Stimulated activated CD8-positive, alpha-beta memory T cell treated with anti-CD3 and anti-CD28 coated beads, Interleukin-15, amount 100 ng/mL, for 4 hours (primary cell): ENCODE results near the gene SIRPB1.
"Not testable (repeated sequence)": the region's sequence is repeated elsewhere in the genome, so short reads cannot be mapped to it uniquely, and the experiment has no call there.

ENCODE experiments used
- DNase-seq, 2 donors: peaks; one replicate each; pipeline ENCODE4 v3.0.0-alpha.2; 2020; ENCODE audit warnings: low read depth in 2 of 2

SIRPB1 gene

DNA sequence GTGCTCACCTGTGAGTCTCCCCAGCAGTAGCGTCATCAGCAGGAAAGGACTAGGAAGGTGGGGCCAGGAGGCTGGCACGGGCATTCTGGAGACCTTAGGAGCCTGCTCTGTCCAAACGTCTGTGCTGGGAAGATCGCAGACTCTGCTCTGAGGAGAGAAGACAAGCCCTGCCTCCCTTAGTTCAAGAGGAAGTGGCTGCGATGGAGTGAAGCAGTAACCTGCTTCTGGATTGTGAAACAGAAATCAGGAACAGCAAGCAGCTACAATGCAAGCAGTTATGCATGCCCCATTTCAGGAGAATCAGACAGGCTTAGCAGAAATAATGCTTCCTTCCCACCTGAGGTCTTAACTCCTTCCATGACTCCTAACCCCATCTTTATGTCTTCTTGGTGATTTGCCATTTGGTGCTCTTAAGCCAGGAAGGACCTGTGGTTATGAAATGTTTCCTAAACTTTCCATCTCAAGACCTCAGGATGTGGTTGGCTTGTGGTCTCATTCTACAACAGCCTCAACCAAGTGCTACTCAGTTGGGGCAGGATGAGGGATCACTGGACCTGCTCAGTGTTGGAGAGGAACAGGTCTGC lies at the start of gene SIRPB1:
Gene SIRPB1 (minus strand): TSS at position 149 of the 584 bp plus-strand sequence. CDS start 65 bp downstream, at position 84.
- DNase-seq = no peak

DNA sequence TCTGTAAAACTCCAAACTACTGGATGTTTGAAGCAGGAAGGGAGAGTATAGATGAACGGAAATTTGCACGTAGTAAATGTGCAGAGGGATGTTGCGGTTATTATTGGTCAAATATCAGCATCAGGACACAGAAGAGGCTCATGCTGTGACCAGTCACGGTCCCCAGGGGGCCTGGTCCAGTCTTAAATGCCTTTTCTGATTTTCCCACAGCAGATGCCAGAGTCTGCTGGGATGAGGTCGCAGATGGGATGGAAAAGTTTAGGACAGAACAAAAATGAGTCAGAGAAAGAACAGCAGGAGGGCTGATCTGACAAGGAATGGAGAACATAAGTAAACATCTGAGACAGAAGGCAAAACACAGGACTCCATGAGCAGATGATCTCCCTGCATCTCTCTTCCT lies 49.5 kb upstream of the SIRPB1 start:
- no peak for DNase-seq

DNA sequence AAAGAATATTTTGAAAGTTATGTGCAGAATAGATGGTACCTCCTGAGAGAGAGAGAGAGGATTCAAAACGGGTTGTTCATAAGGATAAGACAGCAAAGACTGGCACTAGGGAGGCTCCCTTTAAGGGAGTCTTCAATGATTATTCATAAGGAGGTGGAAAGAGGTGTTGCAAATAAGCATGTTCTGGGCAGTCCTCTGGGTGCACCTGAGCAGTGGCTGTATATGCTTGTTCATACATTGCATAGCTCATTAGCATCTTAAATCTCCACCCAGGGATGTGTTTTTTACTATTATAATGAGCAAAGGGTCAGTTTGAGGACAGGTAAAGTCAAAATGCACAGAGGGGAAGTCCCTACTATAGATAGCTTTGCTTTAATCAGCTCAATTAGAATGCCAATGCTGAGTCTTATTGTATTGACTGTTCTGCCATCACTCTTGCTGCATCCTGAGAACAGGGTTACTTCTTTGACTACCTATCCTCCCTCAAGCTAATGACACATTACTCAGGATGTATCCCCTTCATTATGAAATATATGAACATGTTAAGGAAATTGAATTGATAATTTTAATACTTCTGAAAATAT lies 47.8 kb upstream of the SIRPB1 start:
- DNase-seq = no peak

DNA sequence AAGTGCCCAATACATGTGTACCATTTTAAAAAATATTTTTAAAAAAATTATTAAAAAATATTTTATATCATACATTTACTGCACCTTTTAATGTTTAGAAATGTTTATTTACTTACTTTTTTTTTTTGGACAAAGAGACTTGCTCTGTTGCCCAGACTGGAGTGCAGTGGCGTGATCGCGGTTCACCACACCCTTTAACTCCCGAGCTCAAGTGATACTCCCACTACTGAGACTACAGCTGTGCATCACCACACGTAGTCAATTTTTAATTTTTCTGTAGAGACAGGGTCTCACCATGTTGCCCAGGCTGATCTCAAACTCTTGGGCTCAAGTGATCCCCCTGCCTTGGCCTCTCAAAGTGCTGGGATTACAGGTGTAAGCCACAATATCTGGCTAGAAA lies 47.0 kb upstream of the SIRPB1 start:
- DNase-seq = no peak

DNA sequence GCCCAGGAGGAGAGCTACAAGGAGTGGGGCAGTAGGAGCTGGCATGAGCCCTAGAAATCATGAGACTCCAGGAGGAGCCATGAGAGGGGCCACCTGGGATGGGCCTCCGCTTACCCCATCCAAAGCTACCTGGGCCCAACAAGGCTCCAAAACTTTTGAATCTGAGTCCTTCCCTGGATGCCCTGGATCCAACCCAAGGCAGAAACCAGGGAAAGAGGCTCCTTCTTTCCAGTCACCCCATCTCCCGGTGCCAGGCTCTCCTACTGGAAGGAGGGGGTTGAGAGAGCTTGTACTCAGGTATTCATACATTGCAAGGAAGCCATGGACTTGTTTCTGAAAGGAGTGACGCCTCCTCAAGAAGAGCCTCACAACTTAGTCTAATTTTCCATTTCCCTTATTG lies 45.5 kb upstream of the SIRPB1 start:
- DNase-seq = no peak

DNA sequence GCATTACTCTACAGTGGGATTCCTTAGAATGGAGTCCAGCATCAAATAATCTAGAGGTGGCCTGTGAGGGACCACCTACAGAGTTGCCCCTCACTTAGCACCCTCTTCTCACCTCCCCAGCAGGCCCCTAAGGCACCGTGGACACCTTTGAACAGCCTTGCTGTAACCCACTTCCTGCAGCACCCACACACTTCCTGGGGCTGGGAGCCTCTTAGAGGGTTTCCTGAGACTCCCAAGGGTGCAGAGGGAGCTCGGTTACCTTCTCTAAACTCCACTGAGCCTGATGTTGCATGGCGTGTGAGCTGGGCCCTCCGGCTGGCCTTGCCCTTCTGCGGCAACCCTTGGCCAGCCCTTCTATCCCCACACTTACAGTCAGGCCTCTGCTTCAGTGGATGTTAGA lies 45.1 kb upstream of the SIRPB1 start:
- DNase-seq = peak; percentile 29 to 46

DNA sequence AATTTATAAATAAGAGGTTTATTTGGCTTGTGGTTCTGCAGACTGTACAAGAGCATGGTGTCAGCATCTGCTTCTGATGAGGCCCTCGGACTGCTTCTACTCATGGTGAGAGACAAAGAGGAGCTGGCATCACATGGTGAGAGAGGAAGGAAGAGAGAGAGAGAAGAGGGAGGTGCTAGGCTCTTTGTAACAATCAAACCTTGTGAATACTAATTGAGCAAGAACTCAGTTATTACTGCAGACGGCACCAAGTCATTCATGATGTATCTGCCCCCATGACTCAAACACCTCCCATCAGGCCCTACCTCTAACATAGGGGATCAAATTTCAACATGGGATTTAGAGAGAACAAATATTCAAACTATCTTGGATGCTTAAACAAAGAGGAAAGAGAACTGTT lies 44.1 kb upstream of the SIRPB1 start:
- DNase-seq = no peak

DNA sequence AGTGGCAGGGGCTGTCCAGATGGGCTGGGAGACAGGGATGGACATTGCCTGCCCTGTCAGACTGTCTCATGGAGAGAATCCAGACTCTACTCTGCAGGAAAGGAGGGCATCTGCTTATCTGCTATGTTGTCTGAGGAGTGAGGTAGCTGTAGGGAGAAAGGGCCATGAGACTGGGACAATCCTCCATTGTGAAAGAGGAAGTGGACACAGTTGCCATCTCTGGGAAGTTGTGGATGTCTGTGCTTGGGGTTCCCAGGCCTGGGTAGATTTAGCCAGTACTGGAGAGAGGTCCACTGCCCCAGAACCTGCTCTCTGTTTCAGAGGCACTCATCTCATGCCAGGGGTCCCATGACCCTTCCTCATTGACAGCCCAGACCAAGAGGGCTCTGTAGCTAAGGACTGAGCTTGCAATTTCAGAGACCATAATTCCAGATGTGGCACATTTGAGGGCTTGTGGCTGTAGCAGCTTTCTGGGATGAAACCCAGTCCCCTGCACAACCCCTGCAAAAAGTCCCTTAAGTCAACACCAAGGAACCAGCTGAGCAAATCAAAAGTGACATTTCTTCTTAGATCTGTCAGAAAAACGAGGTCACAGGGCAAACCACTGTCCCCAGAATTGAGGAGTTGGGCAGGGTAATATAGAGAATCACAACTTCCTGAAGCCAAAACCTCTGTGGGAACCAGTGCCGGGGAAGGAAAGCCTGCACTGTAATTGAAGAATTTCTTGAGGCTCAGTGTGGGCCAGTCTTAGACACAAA lies 41.9 kb upstream of the SIRPB1 start:
- DNase-seq = no peak

DNA sequence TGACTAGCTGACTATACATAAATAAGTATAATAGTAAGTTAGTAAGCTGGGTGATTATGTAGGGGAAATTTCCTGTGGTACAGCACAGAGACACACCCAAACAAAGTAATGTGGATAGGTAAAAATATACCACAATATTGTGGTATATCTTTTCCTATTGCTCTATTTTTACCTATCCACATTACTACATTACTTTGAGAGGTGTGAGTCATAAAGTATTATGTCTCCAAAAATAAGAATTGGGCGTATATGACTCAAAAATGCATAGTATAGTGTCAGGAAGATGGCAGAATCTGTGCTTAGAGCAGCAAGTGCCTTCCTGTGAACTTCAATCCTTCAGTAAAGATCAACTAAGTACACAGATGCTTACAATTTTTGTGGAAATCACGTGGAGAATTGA lies 40.4 kb upstream of the SIRPB1 start:
- no peak for DNase-seq

DNA sequence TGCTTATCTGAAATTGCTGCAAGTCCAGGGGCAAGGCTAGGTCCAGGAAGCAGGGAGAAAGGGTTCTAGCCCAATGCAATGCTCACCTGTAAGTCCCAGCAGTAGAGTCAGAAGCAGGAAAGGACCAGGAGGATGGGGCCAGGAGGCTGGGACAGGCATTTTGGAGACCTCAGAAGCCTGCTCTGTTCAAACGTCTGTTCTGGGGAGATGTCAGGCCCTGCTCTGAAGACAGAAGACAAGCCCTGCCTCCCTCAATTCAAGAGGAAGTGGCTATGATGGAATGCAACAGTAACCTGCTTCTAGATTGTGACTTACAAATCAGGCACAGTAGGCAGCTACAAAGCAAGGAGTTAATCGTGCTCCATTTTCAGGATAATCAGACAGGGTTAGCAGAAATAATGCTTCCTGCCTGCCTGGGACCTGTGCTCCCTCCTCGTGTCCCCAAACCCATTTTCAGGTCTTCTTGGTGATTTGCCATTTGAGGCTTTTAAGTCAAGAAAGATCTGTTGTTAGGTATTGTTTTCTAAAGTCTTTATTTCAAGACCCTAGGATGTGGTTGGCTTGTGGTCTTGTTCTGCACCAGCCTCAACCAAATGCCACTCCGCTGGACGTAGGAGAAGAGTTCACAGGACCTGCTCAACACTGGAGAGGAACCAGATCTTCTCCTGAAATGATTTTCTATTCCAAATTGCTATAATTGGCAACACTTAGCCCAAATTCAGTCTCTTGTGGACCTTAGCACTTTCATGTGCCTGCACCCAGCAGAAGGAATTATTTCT lies 37.9 kb upstream of the SIRPB1 start, which contains the start of gene SIRPG:
Gene SIRPG (minus strand): TSS at position 224 of the 779 bp plus-strand sequence. CDS start 65 bp downstream, at position 159.
- no peak for DNase-seq

DNA sequence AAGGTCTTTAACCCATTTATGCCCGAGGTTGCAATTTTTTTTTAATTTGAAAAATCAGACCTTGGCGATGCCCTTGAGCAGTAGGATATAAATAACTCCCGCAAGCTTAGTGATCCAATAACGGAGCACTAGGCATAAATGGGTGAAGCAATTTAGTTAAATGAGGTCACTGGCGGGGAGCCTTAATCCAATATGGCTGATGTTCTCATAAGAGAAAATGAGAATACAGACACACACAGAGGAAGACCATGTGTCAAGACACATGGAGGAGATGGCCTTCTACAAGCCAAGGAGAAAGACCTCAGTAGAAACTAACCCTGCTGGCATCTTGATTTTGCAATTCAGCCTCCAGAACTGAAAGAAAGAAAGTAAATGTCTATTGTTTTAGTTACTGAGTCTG lies 37.0 kb upstream of the SIRPB1 start:
- no peak for DNase-seq

DNA sequence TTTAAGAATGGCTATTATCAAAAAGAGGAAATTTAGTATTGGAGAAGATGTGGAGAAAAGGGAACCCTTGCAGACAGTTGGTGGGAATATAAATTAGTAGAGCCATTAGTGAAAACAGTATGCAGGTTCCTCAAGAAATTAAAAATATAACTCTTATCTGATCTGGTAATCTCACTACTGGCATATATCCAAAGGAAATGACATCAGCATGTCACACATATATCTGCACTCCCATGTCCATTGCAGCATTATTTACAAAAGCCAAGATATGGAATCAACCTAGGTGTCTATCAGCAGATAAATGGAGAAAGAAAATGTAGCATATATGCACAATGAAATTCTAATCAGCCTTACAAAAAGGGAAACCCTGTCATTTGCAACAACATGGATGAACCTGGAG lies 35.2 kb upstream of the SIRPB1 start:
- no peak for DNase-seq

DNA sequence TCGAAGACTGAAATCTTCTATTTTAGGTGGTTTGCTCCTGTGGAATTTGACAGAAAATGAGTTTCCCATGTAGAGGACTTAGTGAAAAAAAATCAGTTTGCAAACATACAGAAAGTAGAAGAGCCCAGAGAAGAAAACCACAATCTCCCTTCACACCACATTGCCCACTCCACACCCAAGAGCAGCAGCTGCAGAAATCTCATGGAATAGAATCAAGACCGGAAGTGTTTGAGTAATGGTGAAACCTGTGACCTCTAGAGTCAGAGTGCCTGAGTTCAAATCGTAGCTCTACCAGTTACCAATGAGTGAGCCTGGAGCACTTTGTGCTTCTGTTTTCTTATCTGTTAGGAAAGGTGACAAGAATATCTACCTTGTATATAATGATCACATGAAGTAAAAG lies 33.2 kb upstream of the SIRPB1 start:
- no peak for DNase-seq

DNA sequence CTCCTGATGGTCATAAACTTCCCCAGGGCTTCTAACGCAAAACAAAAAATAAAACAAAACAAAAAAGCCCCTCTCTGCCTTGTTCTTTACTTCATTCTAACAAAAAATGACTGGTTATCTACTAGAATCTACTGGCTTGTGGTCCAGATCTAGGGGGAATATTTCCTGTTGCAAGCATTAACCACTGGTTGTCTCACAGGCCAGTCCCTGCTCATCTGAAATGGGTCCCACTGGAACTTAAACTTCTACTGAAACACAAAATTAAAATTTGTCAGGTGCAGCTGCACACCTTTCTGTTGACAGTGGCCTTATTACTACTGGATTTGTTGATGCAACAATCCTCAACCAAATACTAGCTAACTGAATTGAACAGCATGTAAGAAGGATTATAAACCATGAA lies 32.3 kb upstream of the SIRPB1 start:
- DNase-seq = no peak

DNA sequence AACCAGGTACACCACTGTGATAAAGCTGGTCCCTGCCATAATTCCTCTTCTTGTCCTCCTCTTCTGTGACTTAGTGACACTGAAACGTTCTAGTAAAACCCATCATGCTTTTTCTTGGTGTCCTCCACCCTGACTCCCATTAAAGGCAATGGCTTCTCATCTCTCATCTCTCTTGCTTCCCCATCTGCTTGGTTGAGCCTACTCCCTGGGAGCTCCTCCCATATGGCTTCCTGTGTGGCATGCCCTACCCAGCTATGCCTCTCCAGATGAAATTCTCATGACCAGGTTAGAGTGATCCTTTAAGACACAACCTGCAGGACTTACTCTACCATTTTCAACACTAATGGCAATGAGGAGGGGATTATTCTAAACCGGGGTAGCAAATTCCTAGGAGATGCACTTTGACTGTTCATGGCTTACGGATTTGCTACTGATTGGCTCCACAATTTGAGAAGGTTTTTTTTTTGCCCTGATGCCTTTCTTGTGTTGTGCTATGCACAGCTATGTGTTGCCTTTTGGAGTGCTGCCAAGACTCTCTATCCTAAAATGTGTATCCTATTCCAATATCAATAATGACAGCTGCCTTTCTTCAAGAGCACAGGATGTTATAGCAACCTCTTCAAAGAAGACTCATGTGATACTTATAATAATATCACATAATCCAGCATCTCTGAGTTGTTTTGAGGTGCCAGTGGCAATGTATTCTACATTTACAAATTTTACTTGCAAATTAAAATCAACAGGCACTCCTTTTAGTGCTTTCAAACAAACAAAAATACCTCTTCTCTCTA lies 31.7 kb upstream of the SIRPB1 start:
- DNase-seq = no peak

DNA sequence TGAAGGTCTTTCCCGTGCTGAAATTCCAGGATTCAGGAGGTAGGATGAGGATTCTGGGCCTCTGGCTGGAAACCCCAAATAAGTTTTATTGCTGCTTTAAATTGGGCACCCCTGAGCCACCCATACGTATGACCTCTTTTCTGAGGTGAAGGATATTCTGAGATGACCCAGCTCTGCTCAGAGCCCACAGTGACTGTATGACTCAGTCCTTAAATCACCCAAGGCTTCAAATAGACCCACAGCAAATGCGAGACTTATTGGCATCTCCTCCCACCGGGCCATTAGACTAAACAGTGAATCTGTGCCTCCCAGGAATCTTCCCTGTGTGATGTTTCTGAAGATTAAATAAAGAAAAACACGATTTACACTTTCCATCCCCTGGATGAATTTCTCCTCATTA lies 28.3 kb upstream of the SIRPB1 start:
- DNase-seq = no peak

DNA sequence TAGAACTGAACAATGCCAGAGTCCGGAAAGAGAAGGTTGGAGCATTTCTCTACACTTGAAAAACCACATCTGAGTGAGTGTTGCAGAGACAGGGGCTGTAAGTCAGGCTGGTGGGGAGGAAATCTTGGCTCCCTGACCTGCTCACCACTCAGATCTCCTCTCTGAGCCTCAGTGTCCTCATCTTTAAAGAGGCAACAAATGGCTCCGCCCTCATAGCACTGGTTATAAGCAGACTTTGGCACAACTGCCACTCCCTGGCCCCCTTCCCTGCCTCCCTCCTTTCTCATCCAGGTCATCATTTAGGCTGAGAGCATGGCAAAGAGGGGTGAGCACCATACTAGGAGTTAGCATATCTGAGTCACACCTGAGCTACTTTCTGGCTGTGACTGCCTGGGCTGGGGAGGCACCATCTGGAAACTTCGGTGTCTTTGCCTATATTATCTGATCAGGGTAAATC lies 27.2 kb upstream of the SIRPB1 start:
- DNase-seq = no peak

DNA sequence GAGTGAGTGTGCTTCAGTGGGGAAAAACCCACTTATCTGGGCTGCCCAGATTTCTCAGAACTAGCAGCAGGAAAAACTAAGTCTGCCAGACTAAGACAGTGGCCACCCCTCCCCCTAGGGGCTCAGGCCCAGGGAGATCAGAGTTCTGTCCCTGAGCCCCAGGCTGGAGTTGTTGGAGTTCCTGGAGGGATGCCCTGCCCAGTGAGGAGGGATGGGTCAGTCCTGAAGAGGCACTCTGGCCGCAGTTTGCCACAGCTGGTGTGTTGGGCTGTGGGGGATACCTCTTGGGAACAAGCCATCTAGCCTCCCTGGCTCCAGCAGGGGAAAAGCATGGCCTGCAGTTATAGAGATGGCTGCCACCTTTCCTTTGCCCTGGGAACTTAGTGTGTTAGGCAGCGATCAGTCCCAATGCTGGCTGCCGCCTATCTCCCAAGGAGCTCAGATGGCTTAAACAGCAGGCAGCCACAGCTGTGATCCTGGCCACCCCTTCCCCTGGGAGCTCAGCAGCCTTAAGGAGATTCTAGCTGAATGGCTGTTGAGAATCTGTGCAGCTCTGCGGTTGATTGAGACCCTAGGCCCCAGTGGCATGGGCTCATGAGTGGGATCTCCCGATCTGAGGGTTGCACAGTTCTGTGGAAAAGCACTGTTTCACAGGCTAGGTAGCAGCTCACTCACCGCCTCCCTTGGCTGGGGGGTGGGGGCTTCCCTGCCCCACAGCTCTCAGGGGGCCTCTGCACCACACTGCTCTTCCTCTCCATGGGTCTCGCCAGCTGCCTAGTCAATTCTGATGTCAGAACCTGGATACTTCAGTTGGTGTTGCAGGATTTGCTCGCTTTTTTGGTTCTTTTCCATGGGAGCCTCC lies 24.5 kb upstream of the SIRPB1 start:
- no peak for DNase-seq

DNA sequence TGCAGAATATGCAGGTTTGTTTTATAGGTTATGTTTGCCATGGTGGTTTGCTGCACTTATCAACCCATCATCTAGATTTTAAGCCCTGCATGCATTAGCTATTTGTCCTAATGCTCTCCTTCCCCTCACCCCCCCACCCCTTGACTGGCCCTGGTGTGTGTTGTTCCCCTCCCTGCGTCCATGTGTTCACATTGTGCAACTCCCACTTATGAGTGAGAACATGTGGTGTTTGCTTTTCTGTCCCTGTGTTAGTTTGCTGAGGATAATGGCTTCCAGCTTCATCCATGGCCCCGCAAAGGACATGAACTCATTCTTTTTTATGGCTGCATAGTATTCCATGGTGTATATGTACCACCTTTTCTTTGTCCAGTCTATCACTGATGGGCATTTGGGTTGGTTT lies 18.8 kb upstream of the SIRPB1 start:
- DNase-seq = not testable (repeated sequence)

DNA sequence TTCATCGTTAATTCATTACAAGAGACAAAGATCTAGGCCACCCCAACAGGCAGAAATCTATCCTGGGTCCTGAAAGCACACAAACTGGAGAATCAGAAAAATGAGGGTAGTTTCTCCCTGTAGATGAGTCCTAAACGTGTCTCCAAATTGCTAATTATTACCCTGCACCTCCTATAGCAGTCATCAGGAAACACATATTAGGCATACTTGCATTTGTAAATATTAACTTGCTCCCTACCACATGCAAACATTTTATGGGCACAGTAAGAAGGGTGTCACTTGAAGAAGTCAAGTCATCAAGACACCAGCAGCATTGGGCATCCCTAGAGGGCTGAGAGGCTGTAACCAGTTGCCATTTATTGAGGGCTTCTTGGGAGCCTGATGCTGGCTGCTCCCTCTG lies 17.9 kb upstream of the SIRPB1 start:
- no peak for DNase-seq

DNA sequence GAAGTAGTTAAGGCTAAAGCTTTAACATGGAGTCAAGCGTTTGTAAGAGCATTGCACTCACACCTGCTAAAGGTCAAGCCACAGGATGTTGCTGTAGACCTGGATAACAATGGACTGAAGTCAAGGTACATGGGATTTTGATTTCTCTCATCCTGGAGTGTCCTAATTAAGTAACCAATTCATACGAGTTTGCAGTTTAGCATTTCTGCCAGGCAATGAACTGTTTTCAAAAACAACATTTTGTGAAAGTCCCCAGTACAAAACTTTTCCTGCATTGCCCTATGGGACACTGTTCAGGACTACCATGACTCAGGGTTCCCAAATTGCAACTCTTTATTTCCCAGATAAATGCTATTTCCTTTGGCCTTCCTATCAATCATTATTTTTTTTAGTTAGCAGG lies 17.4 kb upstream of the SIRPB1 start:
- no peak for DNase-seq
